Erythroblast (primary cell): ENCODE measurements around the gene SEC14L6.

Experiments used
- GATA1 ChIP-seq: IDR thresholded peaks from 2 replicates; pipeline ENCODE4 v1.6.1; 2011; ENCODE audit warnings: low read depth, mild to moderate bottlenecking, control low read depth, low read length, moderate library complexity
- POLR2A ChIP-seq: IDR thresholded peaks from 2 replicates; pipeline ENCODE4 v1.6.1; 2011; ENCODE audit warnings: mild to moderate bottlenecking, low read length

DNA sequence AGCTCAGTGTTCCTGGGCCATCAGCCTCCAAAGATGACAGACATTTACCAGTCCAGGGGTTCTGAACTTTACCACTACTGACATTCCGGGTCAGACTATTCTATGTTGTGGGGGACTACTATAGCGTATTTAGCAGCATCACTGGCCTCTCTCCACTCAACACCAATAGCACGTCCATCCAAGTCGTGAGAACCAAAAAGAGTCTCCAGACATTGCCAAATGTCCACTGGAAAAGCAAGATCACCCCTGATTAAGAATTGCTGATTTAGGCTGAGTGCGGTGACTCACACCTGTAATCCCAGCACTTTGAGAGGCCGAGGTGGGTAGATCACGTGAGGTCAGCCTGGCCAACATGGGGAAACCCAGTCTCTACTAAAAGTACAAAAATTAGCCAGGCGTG is 39.9 kb upstream of the SEC14L6 start:
- TF ChIP-seq POLR2A (no peak), GATA1 (no peak)
